Measurements from ENCODE around the gene OR8B12. TPM values are rescaled to one million over a fixed set of nuclear protein-coding genes. Genes with fewer than 3 reads are reported as not detected.

OR8B12 gene, protein sequence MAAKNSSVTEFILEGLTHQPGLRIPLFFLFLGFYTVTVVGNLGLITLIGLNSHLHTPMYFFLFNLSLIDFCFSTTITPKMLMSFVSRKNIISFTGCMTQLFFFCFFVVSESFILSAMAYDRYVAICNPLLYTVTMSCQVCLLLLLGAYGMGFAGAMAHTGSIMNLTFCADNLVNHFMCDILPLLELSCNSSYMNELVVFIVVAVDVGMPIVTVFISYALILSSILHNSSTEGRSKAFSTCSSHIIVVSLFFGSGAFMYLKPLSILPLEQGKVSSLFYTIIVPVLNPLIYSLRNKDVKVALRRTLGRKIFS
- not detected in 5 replicates for total RNA-seq (2022; extraction: Qiagen RNA extraction)

DNA sequence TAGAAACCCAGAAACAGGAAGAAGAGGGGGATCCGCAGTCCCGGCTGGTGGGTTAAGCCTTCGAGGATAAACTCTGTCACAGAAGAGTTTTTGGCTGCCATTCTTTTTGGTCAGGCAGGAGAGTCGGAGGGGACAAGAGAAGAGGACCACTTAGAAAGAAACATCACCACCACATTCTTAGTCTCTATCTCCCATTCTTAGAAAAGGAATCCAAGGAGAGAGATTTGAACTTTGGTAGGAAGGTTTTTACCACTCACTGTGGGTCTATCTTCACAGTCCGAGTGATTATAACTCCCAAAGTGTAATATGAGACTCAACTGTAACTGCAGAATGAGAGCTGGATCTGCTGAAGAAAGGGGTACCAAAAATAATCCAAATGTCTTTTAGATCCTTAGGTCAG is at the start of gene OR8B12:
TSS of gene OR8B12 (minus strand) at position 101 of the 400 bp plus-strand sequence. CDS start at position 101, 0 bp downstream.

DNA sequence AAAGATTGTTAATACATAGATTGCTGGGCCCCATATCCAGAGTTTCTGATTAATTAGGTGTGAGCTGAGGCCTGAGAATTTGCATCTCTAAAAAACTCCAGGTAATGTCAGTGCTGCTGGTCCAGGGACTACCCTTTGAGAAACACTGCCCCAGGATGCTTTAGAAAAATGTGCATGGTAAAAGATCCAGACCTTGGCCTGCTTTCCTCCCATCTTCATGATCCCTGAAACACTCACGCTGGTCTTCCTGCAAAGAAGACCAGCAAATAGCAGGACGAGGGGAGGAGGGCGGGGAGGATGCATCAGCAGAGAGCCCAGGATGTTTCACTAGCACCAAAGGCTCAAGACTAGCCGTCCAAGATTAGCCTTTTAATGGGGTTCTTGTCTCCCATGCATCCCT is 26.2 kb upstream of the OR8B12 start, which contains the start of gene OR8A1:
TSS of gene OR8A1 (plus strand) at position 301 of the 400 bp plus-strand sequence. CDS start 123 bp downstream, outside the sequence.

Other genes with a start within 250 kb of the OR8B12 start
- not detected in 5 replicates for gene OR8D1, start 229.7 kb downstream of the OR8B12 start, total RNA-seq (2022; extraction: Qiagen RNA extraction)
- not detected in 5 replicates for gene OR8D2, start 223.5 kb downstream of the OR8B12 start, total RNA-seq (2022; extraction: Qiagen RNA extraction)
- gene OR8B2, start 159.2 kb downstream of the OR8B12 start, total RNA-seq (2022; extraction: Qiagen RNA extraction) = not detected in 5 replicates
- gene OR8B3, start 144.6 kb downstream of the OR8B12 start, total RNA-seq (2022; extraction: Qiagen RNA extraction) = not detected in 5 replicates
- gene OR8B4, start 118.8 kb downstream of the OR8B12 start, total RNA-seq (2022; extraction: Qiagen RNA extraction) = not detected in 5 replicates
- gene OR8B8, start 98.0 kb downstream of the OR8B12 start, total RNA-seq (2022; extraction: Qiagen RNA extraction) = not detected in 5 replicates
- not detected in 5 replicates for gene OR8A1, start 26.3 kb upstream of the OR8B12 start, total RNA-seq (2022; extraction: Qiagen RNA extraction)
- gene PANX3, start 67.8 kb upstream of the OR8B12 start, total RNA-seq (2022; extraction: Qiagen RNA extraction) = not detected in 5 replicates
- 14.8 to 17.1 TPM (median 15.2 TPM) in 5 replicates for gene TBRG1, start 79.2 kb upstream of the OR8B12 start, total RNA-seq (2022; extraction: Qiagen RNA extraction)
- gene SIAE, start 130.1 kb upstream of the OR8B12 start, total RNA-seq (2022; extraction: Qiagen RNA extraction) = 12.8 to 15.0 TPM (median 14.6 TPM) in 5 replicates
- 16.2 to 28.7 TPM (median 17.9 TPM) in 5 replicates for gene SPA17, start 130.2 kb upstream of the OR8B12 start, total RNA-seq (2022; extraction: Qiagen RNA extraction)
- 6.2 to 11.3 TPM (median 11.0 TPM) in 5 replicates for gene NRGN, start 196.3 kb upstream of the OR8B12 start, total RNA-seq (2022; extraction: Qiagen RNA extraction)
- gene VSIG2, start 208.6 kb upstream of the OR8B12 start, total RNA-seq (2022; extraction: Qiagen RNA extraction) = 0.08 TPM in 1 of 5 replicates, not detected in the others
- 9.1 to 14.6 TPM (median 12.8 TPM) in 5 replicates for gene ESAM, start 218.6 kb upstream of the OR8B12 start, total RNA-seq (2022; extraction: Qiagen RNA extraction)